Adrenal gland (tissue), 5 donors: Measurements from ENCODE around the gene CCDC33.

Experiments
- POLR2A ChIP-seq, 2 donors: fragments of 450-650 bp; IDR thresholded peaks; one replicate each; pipeline ENCODE4 v1.6.1; 2017; ENCODE audit warnings: antibody characterized with exemption in 2 of 2, mild to moderate bottlenecking in 2 of 2, moderate library complexity in 1 of 2
- TF ChIP-seq, protein P1 (sequence below), 6 experiments: fragments of 450-650 bp in 4 of 6; fragments of 200-600 bp in 2 of 6; sonication (generic) in 1 of 6; IDR thresholded peaks; 1 replicate in 5 of 6; 2 replicates in 1 of 6; pipeline versions ENCODE4 v1.5.1 to v1.8.0; 2016 to 2021; ENCODE audit warnings: antibody characterized with exemption in 6 of 6, mild to moderate bottlenecking in 2 of 6, moderate library complexity in 1 of 6
- donor health status: DM: no; HTN: no; CAD: no.

DNA sequence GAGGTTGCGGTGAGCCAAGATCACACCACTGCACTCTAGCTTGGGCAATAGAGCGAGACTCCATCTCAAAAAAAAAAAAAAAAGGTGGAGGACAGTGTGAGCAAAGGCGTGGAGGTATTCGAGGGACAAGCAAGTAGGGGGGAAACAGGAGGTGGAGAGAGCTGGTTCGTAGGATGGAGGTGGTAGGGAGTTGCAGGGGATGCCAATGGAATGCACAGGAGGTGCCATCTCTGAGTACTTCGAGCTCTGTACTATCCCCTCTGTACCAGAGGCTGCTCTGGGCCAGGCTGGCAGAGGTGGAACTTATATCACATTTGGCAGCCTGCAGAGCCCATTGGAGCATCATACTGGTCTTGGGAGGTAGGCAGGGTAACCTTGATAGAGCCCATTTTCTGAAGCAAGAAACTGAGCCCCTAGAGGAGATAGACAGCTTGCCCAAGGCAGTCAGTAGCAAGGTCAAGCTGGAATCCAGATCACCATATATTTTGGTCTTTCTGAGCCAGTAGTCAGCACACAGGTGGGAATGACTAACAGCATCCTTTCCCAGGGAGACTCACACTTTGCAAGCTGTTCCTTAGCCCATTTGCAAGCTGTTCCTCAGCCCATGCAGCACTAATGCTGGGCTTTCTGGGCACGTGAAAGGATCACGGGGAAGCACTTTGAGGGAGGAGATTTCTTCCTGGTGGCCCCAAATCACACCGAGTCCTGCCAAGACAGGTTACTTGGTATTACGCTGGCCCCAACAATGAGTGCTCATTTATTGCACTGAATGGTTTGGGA is 9.2 kb upstream of the CCDC33 start:
- TF ChIP-seq, protein P1, sequence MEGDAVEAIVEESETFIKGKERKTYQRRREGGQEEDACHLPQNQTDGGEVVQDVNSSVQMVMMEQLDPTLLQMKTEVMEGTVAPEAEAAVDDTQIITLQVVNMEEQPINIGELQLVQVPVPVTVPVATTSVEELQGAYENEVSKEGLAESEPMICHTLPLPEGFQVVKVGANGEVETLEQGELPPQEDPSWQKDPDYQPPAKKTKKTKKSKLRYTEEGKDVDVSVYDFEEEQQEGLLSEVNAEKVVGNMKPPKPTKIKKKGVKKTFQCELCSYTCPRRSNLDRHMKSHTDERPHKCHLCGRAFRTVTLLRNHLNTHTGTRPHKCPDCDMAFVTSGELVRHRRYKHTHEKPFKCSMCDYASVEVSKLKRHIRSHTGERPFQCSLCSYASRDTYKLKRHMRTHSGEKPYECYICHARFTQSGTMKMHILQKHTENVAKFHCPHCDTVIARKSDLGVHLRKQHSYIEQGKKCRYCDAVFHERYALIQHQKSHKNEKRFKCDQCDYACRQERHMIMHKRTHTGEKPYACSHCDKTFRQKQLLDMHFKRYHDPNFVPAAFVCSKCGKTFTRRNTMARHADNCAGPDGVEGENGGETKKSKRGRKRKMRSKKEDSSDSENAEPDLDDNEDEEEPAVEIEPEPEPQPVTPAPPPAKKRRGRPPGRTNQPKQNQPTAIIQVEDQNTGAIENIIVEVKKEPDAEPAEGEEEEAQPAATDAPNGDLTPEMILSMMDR (IDR thresholded peaks at IDR 0.05) = no peak
- no peak for TF ChIP-seq POLR2A (IDR thresholded peaks at IDR 0.05)
